Neural progenitor cell (in vitro differentiated cells): ENCODE data around the gene POLR2E. TPM values are rescaled to one million over a fixed set of nuclear protein-coding genes. Genes with fewer than 3 reads are reported as not detected.

Experiments
- DNase-seq: peaks from one replicate; pipeline ENCODE4 v3.0.0-alpha.2; 2016; ENCODE audit warnings: low spot score
- H2AFZ ChIP-seq: fragments of 200-600 bp; sonication (generic); replicated peaks from 2 replicates; pipeline ENCODE4 v1.6.1; 2016; ENCODE audit warnings: antibody characterized with exemption
- H3F3A ChIP-seq: fragments of 200-600 bp; sonication (generic); 2 replicates; pipeline ENCODE4 v1.6.1; 2016; ENCODE audit warnings: antibody characterized with exemption, low read depth
- H3K27ac ChIP-seq: fragments of 200-600 bp; sonication (generic); 2 replicates; pipeline ENCODE4 v1.5.1; 2016; ENCODE audit warnings: mild to moderate bottlenecking
- H3K27me3 ChIP-seq: fragments of 200-600 bp; sonication (generic); 2 replicates; pipeline ENCODE4 v1.6.1; 2016; ENCODE audit warnings: mild to moderate bottlenecking, moderate library complexity
- H3K36me3 ChIP-seq: fragments of 200-600 bp; sonication (generic); 2 replicates; pipeline ENCODE4 v1.5.1; 2016
- H3K4me1 ChIP-seq: fragments of 200-600 bp; sonication (generic); 2 replicates; pipeline ENCODE4 v1.6.1; 2016; ENCODE audit warnings: mixed run types
- H3K4me2 ChIP-seq: fragments of 200-600 bp; sonication (generic); 2 replicates; pipeline ENCODE4 v1.6.1; 2016
- H3K4me3 ChIP-seq: fragments of 200-600 bp; sonication (generic); 2 replicates; pipeline ENCODE4 v1.5.1; 2016
- H3K79me2 ChIP-seq: fragments of 200-600 bp; sonication (generic); 2 replicates; pipeline ENCODE4 v1.6.1; 2016; ENCODE audit warnings: low read depth
- H3K9ac ChIP-seq: fragments of 200-600 bp; sonication (generic); 2 replicates; pipeline ENCODE4 v1.6.1; 2016
- H3K9me3 ChIP-seq: fragments of 200-600 bp; sonication (generic); 2 replicates; pipeline ENCODE4 v1.5.1; 2016; ENCODE audit warnings: low read depth
- H4K20me1 ChIP-seq: fragments of 200-600 bp; sonication (generic); 2 replicates; pipeline ENCODE4 v1.6.1; 2016; ENCODE audit warnings: low read depth
- H3K27ac Mint-ChIP-seq: 3 replicates; pipeline ENCODE4 v1.8.0; 2021; ENCODE audit warnings: mixed read lengths
- H3K27me3 Mint-ChIP-seq: 2 replicates; pipeline ENCODE4 v1.8.0; 2022; ENCODE audit warnings: low read depth, mild to moderate bottlenecking, inconsistent platforms, moderate library complexity, mixed read lengths; ENCODE audit not compliant: insufficient read depth
- H3K36me3 Mint-ChIP-seq: 3 replicates; pipeline ENCODE4 v1.8.0; 2021; ENCODE audit warnings: mixed read lengths
- H3K4me1 Mint-ChIP-seq: 3 replicates; pipeline ENCODE4 v1.8.0; 2021; ENCODE audit warnings: mixed read lengths
- H3K4me3 Mint-ChIP-seq: 3 replicates; pipeline ENCODE4 v1.8.0; 2021; ENCODE audit warnings: mild to moderate bottlenecking, moderate library complexity, mixed read lengths
- H3K9me3 Mint-ChIP-seq: 3 replicates; pipeline ENCODE4 v1.8.0; 2020; ENCODE audit warnings: mixed read lengths
- EZH2 ChIP-seq: fragments of 200-600 bp; sonication (generic); IDR thresholded peaks from 2 replicates; pipeline ENCODE4 v1.6.1; 2017; ENCODE audit warnings: antibody characterized with exemption, mild to moderate bottlenecking, moderate library complexity
- EZH2phosphoT487 ChIP-seq: fragments of 200-600 bp; sonication (generic); IDR thresholded peaks from 2 replicates; pipeline ENCODE4 v1.6.1; 2017; ENCODE audit warnings: antibody characterized with exemption
- total RNA-seq: library from RNA; depleted of rRNA; stranded (reverse); fragments of >200 nt; gene quantifications from 2 replicates; pipeline ENCODE4 v1.2.3, GENCODE V29; 2015; ENCODE audit warnings: low replicate concordance
- TF ChIP-seq, protein P1 (sequence below): fragments of 200-600 bp; sonication (generic); IDR thresholded peaks from 2 replicates; pipeline ENCODE4 v1.5.1; 2017; ENCODE audit warnings: antibody characterized with exemption, mild to moderate bottlenecking

Gene POLR2E
- total RNA-seq, 1 donor from 2014 or later, result 98.8 TPM

DNA sequence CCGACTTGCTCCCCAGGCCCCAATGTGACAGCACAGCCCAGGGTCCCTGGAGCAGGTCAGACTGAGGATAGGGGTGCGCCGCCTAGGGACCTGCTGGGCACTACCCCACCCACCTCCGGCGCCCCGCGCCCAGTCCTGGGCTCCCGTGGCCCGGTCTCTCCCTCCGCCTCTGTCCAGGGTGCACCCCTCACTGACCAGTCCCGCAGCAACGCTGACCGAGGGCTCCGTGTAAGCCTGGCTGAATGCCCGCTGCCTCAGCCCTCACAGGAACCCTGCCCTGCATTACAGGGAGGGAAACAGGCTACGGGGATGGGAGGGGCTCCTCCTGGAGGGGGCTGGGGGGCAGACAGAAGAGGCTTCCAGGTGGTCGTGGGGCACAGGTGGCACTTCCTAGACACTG lies 40.3 kb upstream of the POLR2E start:
- H3K4me2 ChIP-seq, result no peak overlapping the region
- H3K27me3 Mint-ChIP-seq, result peaks cover 3% of the 10 kb centered on the region
- peaks cover 13% of the 10 kb centered on the region for H4K20me1 ChIP-seq
- H3F3A ChIP-seq, result peaks cover 19% of the 10 kb centered on the region
- H3K79me2 ChIP-seq, result no peaks in the 10 kb centered on the region
- H3K9ac ChIP-seq, result no peak overlapping the region
- H3K27ac Mint-ChIP-seq, result no peak overlapping the region
- TF ChIP-seq, protein P1, sequence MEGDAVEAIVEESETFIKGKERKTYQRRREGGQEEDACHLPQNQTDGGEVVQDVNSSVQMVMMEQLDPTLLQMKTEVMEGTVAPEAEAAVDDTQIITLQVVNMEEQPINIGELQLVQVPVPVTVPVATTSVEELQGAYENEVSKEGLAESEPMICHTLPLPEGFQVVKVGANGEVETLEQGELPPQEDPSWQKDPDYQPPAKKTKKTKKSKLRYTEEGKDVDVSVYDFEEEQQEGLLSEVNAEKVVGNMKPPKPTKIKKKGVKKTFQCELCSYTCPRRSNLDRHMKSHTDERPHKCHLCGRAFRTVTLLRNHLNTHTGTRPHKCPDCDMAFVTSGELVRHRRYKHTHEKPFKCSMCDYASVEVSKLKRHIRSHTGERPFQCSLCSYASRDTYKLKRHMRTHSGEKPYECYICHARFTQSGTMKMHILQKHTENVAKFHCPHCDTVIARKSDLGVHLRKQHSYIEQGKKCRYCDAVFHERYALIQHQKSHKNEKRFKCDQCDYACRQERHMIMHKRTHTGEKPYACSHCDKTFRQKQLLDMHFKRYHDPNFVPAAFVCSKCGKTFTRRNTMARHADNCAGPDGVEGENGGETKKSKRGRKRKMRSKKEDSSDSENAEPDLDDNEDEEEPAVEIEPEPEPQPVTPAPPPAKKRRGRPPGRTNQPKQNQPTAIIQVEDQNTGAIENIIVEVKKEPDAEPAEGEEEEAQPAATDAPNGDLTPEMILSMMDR, result no peak
- TF ChIP-seq EZH2 (no peak), EZH2phosphoT487 (no peak)
- peaks cover 19% of the 10 kb centered on the region for H3K4me1 ChIP-seq
- DNase-seq, result no peak
- no peaks in the 10 kb centered on the region for H3K9me3 ChIP-seq
- no peak overlapping the region for H3K4me3 ChIP-seq
- no peak overlapping the region for H3K4me3 Mint-ChIP-seq
- no peak overlapping the region for H3K27ac ChIP-seq
- no peak overlapping the region for H2AFZ ChIP-seq
- peaks cover 4% of the 10 kb centered on the region for H3K4me1 Mint-ChIP-seq
- H3K9me3 Mint-ChIP-seq, result no peaks in the 10 kb centered on the region
- H3K36me3 Mint-ChIP-seq, result peaks cover 1% of the 10 kb centered on the region
- no peaks in the 10 kb centered on the region for H3K36me3 ChIP-seq
- H3K27me3 ChIP-seq, result no peaks in the 10 kb centered on the region

DNA sequence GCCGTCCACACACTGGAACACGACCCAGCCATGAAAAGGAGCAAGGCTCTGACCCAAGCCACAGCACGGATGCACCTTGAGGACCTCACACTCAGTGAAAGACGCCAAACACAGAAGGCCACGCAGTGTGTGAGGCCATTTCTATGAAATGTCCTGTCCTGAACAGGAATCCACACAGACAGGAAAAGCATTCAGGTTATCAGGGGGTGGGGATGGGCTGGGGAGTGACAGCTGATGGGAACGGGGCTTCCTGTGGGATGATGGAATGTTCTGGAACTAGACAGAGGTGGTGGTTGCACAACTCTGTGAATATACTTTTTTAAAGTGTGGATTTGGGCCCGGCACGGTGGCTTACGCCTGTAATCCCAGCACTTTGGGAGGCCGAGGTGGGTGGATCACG lies 39.3 kb upstream of the POLR2E start:
- Histone ChIP-seq H3K27me3 (no peaks in the 10 kb centered on the region), H3K9me3 (no peaks in the 10 kb centered on the region), H3K27ac (no peak overlapping the region), H3K36me3 (no peaks in the 10 kb centered on the region), H3K4me2 (no peak overlapping the region), H4K20me1 (peaks cover 16% of the 10 kb centered on the region), H2AFZ (no peak overlapping the region), H3K4me1 (peaks cover 19% of the 10 kb centered on the region), H3K79me2 (no peaks in the 10 kb centered on the region), H3K4me3 (no peak overlapping the region), H3F3A (peaks cover 19% of the 10 kb centered on the region), H3K9ac (no peak overlapping the region)
- Mint-ChIP-seq H3K9me3 (no peaks in the 10 kb centered on the region), H3K27ac (peak overlapping the region; percentile 46), H3K36me3 (no peaks in the 10 kb centered on the region), H3K4me1 (peaks cover 4% of the 10 kb centered on the region), H3K4me3 (no peak overlapping the region), H3K27me3 (peaks cover 4% of the 10 kb centered on the region)
- no peak for DNase-seq
- TF ChIP-seq EZH2 (no peak), EZH2phosphoT487 (no peak)
- TF ChIP-seq, protein P1, result no peak

DNA sequence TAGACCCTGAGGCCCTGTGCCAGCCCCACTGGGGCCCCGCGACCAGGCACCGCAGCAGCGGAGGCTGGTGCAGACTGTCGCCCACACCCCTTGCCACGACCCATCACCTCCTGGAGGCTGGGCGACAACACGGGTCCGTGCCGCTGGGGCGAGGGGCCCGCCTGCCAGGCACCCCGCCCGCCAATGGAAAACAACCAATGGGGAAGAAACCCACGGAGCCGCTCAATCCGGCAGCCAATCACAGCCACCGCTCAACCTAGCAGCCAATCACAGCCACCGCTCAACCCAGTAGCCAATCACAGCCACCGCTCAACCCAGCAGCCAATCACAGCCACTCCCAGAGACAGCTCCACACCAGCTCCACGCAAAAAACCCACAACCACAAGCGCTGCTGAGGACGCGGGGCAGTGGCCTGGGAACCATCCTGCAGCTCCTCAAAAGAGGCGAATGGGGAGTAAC lies 38.3 kb upstream of the POLR2E start:
- H3K4me3 Mint-ChIP-seq, result no peak overlapping the region
- Histone ChIP-seq H3F3A (peaks cover 19% of the 10 kb centered on the region), H3K27ac (no peak overlapping the region), H2AFZ (no peak overlapping the region), H4K20me1 (peaks cover 16% of the 10 kb centered on the region), H3K79me2 (no peaks in the 10 kb centered on the region), H3K9ac (no peak overlapping the region), H3K36me3 (no peaks in the 10 kb centered on the region), H3K27me3 (no peaks in the 10 kb centered on the region), H3K4me1 (peaks cover 19% of the 10 kb centered on the region), H3K4me3 (no peak overlapping the region), H3K9me3 (no peaks in the 10 kb centered on the region), H3K4me2 (no peak overlapping the region)
- no peaks in the 10 kb centered on the region for H3K9me3 Mint-ChIP-seq
- H3K27me3 Mint-ChIP-seq, result peaks cover 2% of the 10 kb centered on the region
- no peaks in the 10 kb centered on the region for H3K36me3 Mint-ChIP-seq
- H3K4me1 Mint-ChIP-seq, result peaks cover 4% of the 10 kb centered on the region
- TF ChIP-seq EZH2 (no peak), EZH2phosphoT487 (no peak)
- TF ChIP-seq, protein P1, result no peak
- no peak overlapping the region for H3K27ac Mint-ChIP-seq
- DNase-seq, result no peak
